ENCODE results near the gene C6orf47. TPM values are rescaled to one million over a fixed set of nuclear protein-coding genes. Genes with fewer than 3 reads are reported as not detected.

The C6orf47 gene
- polyA plus RNA-seq, 1 of the 3 experiments (the other 2 are of a cell fraction): 10.3 TPM

- CTCF ChIA-PET: interaction anchor here (0.7 kb wide), 1 partner anchor 1314 kb away, joined by 3 read pairs; no protein-coding TSS in a partner anchor
- WGBS (ENCODE audit: low lambda C conversion rate): 91% methylated on average over 8 of the region's 9 CpGs
- no peaks in the 10 kb centered on the region for H3K9me3 ChIP-seq
- H2AFZ ChIP-seq (ENCODE audit: low read depth): no peak overlapping the region
- H3K9ac ChIP-seq: no peak overlapping the region; the same call in 1 of the 2 replicates
- no peaks in the 10 kb centered on the region for H3K9me2 ChIP-seq
- 0 out of 2 replicates have a peak, but pooled peaks have one; percentile 9 for TF ChIP-seq JUND (IDR thresholded peaks at IDR 0.05)
- TF ChIP-seq CTCF (IDR thresholded peaks at IDR 0.05): no peak
- DNase-seq: no peak
- H3K36me3 ChIP-seq (replicated peaks in 1 of 2; ENCODE audit: control insufficient read depth in 1 of 2, insufficient read depth in 2 of 2, low read length in 1 of 2): peaks cover 27 to 88% of the 10 kb centered on the region in 2 experiments
- H3K27ac ChIP-seq (ENCODE audit: low read depth in 2 of 2, low read length in 1 of 2): peak overlapping the region in 1 of 2 experiments; percentile 65; a peak in 3 of 4 replicates
- H4K20me1 ChIP-seq (ENCODE audit: insufficient read depth): 0 out of 2 replicates have a peak, but pooled peaks cover 4% of the 10 kb centered on the region
- POLR2A ChIA-PET: interaction anchor here (1.0 to 2.4 kb wide), 6 partner anchors 11 to 25 kb away, joined by 3 to 10 read pairs (median 5); partner anchors contain the start of gene GPANK1
- H3K4me2 ChIP-seq: no peak overlapping the region
- H3K27me3 ChIP-seq (ENCODE audit: insufficient read depth): no peaks in the 10 kb centered on the region
- H3K4me1 ChIP-seq (ENCODE audit: control insufficient read depth in 1 of 2, insufficient read depth in 2 of 2, low read depth in 1 of 2, low read length in 1 of 2): no peaks in the 10 kb centered on the region
- peaks cover 58% of the 10 kb centered on the region for H3F3A ChIP-seq (replicated peaks; ENCODE audit: insufficient read depth)
- no peak overlapping the region for H3K4me3 ChIP-seq (ENCODE audit: low read depth in 2 of 2, low read length in 1 of 2)
- no peaks in the 10 kb centered on the region for H3K79me2 ChIP-seq (ENCODE audit: insufficient read depth)
Measured at GRCh38 chr6:31639043-31639442, 21.5 kb downstream of the C6orf47 start.

GRCh38 chr6:31636698-31637596 lies 23.6 kb downstream of the C6orf47 start:
- Histone ChIP-seq H3K36me3 (replicated peaks in 1 of 2; ENCODE audit: control insufficient read depth in 1 of 2, insufficient read depth in 2 of 2, low read length in 1 of 2) (peaks cover 30 to 95% of the 10 kb centered on the region in 2 experiments), H3K9me2 (no peaks in the 10 kb centered on the region), H3K4me2 (no peak overlapping the region), H3K4me1 (ENCODE audit: control insufficient read depth in 1 of 2, insufficient read depth in 2 of 2, low read depth in 1 of 2, low read length in 1 of 2) (no peaks in the 10 kb centered on the region; a peak in 1 of 4 replicates), H3K79me2 (ENCODE audit: insufficient read depth) (no peaks in the 10 kb centered on the region), H2AFZ (ENCODE audit: low read depth) (no peak overlapping the region), H4K20me1 (ENCODE audit: insufficient read depth) (peaks cover 11% of the 10 kb centered on the region; the same call in 1 of the 2 replicates), H3F3A (replicated peaks; ENCODE audit: insufficient read depth) (peaks cover 71% of the 10 kb centered on the region), H3K27ac (ENCODE audit: low read depth in 2 of 2, low read length in 1 of 2) (no peak overlapping the region; a peak in 1 of 4 replicates), H3K4me3 (ENCODE audit: low read depth in 2 of 2, low read length in 1 of 2) (no peak overlapping the region), H3K9ac (no peak overlapping the region), H3K27me3 (ENCODE audit: insufficient read depth) (no peaks in the 10 kb centered on the region), H3K9me3 (no peaks in the 10 kb centered on the region)
- CTCF ChIA-PET: interaction anchor here (1.3 to 1.7 kb wide), 2 partner anchors 15 to 16 kb away, joined by 3 to 5 read pairs; no protein-coding TSS in a partner anchor
- no peak for DNase-seq
- 87% methylated on average over 27 of the region's 27 CpGs for WGBS (ENCODE audit: low lambda C conversion rate)
- POLR2A ChIA-PET: interaction anchor here (1.6 to 2.2 kb wide), 3 partner anchors 10 to 15 kb away, joined by 3 to 13 read pairs (median 10); partner anchors contain the start of gene BAG6
- no peak for TF ChIP-seq GATA2 (CRISPR knock-in tag; IDR thresholded peaks at IDR 0.05)
- TF ChIP-seq SIN3A (IDR thresholded peaks at IDR 0.05; ENCODE audit: borderline replicate concordance, low read depth, low read length): no peak
- no peak for TF ChIP-seq REST (IDR thresholded peaks at IDR 0.05; ENCODE audit: low read depth, low read length)
- no peak for TF ChIP-seq FOXM1 (IDR thresholded peaks at IDR 0.05; ENCODE audit: low read depth)
- no peak for TF ChIP-seq RXRA (IDR thresholded peaks at IDR 0.05; ENCODE audit: borderline replicate concordance, low read depth)
- TF ChIP-seq TEAD4 (IDR thresholded peaks at IDR 0.05; ENCODE audit: borderline replicate concordance, insufficient read depth): no peak
- no peak for TF ChIP-seq GABPA (IDR thresholded peaks at IDR 0.05; ENCODE audit: low read depth)
- TF ChIP-seq IRF3 (IDR thresholded peaks at IDR 0.05; ENCODE audit: low read depth, low read length): no peak
- TF ChIP-seq ZBTB33 (IDR thresholded peaks at IDR 0.05; ENCODE audit: borderline replicate concordance, low read depth): no peak
- no peak for TF ChIP-seq CTCF (IDR thresholded peaks at IDR 0.05)
- no peak for TF ChIP-seq JUND (IDR thresholded peaks at IDR 0.05)
- no peak for TF ChIP-seq RCOR1 (IDR thresholded peaks at IDR 0.05; ENCODE audit: low read length)
